ENCODE measurements around the gene CPNE5. TPM values are rescaled to one million over a fixed set of nuclear protein-coding genes. Genes with fewer than 3 reads are reported as not detected.

CPNE5 gene
- total RNA-seq, 1 donor from 2014 or later, result 1.3 TPM

DNA sequence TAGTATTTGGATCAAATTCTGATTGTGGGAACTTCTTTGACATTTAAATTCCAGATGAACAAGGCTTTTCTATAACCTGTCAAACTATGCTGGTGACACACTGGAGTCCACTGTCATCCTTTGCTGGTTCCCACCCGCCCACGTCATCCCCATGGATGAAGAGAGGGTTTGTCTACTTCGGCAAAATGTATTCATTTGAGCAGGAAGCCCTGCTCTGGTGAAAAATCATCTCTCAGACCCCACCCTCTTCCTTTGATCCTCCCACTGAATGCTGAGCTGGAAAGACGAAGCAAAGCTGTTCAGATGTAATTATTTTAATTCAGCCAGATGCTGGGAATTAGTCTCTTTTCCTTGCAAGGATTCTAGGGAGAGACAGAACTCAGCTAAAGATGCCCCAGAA is 50.5 kb downstream of the CPNE5 start:
- Histone ChIP-seq H3K4me1 (no peaks in the 10 kb centered on the region), H3K36me3 (no peaks in the 10 kb centered on the region), H3K9me3 (no peaks in the 10 kb centered on the region), H3K27me3 (no peaks in the 10 kb centered on the region), H3K4me3 (no peak overlapping the region), H3K27ac (no peak overlapping the region)
- intact Hi-C loops (cut with DNase I), result no loop called here
- no peak for DNase-seq (ENCODE audit: low spot score in 2 of 2)
- TF ChIP-seq, protein P1, sequence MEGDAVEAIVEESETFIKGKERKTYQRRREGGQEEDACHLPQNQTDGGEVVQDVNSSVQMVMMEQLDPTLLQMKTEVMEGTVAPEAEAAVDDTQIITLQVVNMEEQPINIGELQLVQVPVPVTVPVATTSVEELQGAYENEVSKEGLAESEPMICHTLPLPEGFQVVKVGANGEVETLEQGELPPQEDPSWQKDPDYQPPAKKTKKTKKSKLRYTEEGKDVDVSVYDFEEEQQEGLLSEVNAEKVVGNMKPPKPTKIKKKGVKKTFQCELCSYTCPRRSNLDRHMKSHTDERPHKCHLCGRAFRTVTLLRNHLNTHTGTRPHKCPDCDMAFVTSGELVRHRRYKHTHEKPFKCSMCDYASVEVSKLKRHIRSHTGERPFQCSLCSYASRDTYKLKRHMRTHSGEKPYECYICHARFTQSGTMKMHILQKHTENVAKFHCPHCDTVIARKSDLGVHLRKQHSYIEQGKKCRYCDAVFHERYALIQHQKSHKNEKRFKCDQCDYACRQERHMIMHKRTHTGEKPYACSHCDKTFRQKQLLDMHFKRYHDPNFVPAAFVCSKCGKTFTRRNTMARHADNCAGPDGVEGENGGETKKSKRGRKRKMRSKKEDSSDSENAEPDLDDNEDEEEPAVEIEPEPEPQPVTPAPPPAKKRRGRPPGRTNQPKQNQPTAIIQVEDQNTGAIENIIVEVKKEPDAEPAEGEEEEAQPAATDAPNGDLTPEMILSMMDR (IDR thresholded peaks at IDR 0.05), result no peak

DNA sequence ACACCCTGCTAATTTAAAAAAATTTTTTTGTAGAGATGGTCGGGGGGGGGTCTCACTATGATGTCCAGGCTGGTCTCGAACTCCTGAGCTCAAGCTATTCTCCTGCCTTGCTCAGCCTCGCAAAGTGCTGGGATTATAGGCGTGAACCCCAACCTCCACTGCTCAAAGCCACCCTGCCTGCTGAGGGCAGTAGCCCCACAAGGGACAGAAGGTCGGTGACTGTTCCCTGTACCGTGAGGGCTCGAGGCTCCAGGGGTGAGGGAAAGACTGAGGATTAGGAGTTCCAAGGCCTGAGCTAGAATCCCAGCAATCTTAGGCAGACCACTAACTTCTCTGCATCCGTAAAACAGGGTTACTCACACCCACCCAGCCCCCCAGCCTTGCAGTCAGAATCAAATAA is 51.1 kb downstream of the CPNE5 start:
- Histone ChIP-seq H3K9me3 (no peaks in the 10 kb centered on the region), H3K27me3 (no peaks in the 10 kb centered on the region), H3K27ac (no peak overlapping the region), H3K4me3 (no peak overlapping the region), H3K36me3 (no peaks in the 10 kb centered on the region), H3K4me1 (no peaks in the 10 kb centered on the region)
- no peak for DNase-seq (ENCODE audit: low spot score in 2 of 2)
- intact Hi-C loops (cut with DNase I), result no loop called here
- TF ChIP-seq, protein P1 (IDR thresholded peaks at IDR 0.05), result no peak

DNA sequence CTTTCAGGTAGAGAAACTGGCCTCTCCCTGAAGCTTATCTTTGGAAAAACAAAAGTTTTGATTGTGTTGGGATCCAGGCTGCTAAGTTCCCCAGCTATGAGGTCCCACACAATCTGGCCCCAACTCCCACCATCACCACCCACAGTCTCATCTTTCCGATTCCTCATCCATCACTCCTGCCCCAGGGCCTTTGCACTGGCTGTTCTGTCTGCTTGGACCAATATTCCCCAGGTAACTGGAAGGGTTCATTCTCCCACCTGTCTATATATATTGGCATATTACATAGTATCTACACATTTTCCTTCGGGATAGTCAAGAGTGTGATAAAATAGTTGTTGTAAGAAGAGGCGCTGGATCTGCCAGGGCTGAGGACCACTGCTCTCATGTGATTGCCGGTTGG is 52.0 kb downstream of the CPNE5 start:
- Histone ChIP-seq H3K4me3 (no peak overlapping the region), H3K27me3 (no peaks in the 10 kb centered on the region)
- intact Hi-C loops (cut with DNase I), result no loop called here

DNA sequence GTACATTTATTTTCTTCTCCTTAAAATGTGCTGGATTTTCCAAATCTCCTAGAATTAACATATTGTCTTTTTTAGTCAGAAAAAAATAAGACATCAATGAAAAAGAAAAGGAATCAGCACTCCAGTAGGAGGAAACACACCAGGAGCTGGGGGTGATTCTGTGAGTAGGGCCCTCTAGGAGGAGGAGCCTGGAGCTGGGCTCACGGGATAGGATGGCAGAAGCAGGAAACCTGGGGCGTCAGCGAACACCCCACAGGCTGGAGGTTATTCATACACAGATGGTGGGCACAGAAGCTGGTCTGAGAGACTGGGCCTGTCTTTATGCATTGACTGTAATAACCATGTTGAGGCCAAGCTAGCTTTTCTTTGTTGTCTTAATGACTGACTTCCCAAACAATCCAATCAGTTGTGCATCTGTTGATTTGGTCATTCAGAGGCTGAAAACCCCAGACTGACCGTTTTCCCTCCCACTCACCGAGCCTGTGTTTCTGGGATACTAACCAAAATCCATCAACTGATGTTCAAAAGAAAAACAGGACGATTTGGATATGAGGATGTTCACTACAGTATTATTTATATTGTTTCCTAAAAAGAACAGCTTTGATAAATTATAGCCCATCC is 53.1 kb downstream of the CPNE5 start:
- Histone ChIP-seq H3K4me1 (no peaks in the 10 kb centered on the region), H3K9me3 (no peaks in the 10 kb centered on the region), H3K27me3 (no peaks in the 10 kb centered on the region), H3K27ac (no peak overlapping the region), H3K4me3 (no peak overlapping the region), H3K36me3 (no peaks in the 10 kb centered on the region)
- TF ChIP-seq, protein P1 (IDR thresholded peaks at IDR 0.05), result no peak
- DNase-seq (ENCODE audit: low spot score in 2 of 2), result no peak
- intact Hi-C loops (cut with DNase I), result no loop called here

More for the DNA sequence above, 52.0 kb downstream of the CPNE5 start:
- no peaks in the 10 kb centered on the region for H3K9me3 ChIP-seq
- H3K36me3 ChIP-seq, result no peaks in the 10 kb centered on the region
- H3K27ac ChIP-seq, result no peak overlapping the region
- no peaks in the 10 kb centered on the region for H3K4me1 ChIP-seq
- TF ChIP-seq, protein P1 (IDR thresholded peaks at IDR 0.05), result no peak
- no peak for DNase-seq (ENCODE audit: low spot score in 2 of 2)

DNA sequence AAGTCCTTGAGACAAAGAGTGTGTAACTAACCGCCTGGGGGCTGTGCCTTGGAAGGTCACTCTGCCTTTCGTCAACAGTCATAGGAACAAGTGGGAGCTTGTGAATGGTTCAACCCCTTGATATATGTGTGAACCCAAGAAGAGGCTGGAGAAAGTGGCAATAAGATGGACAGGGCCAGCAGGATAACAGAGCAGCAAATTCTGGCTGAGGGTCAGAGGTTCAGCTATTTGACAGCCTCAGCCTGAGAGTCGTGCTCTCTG is 54.9 kb downstream of the CPNE5 start:
- H3K36me3 ChIP-seq, result no peaks in the 10 kb centered on the region
- TF ChIP-seq, protein P1 (IDR thresholded peaks at IDR 0.05), result no peak
- no peak for DNase-seq (ENCODE audit: low spot score in 2 of 2)
- intact Hi-C loops (cut with DNase I), result no loop called here
- H3K4me1 ChIP-seq, result no peaks in the 10 kb centered on the region
- no peak overlapping the region for H3K27ac ChIP-seq
- no peak overlapping the region for H3K4me3 ChIP-seq
- no peaks in the 10 kb centered on the region for H3K27me3 ChIP-seq
- H3K9me3 ChIP-seq, result no peaks in the 10 kb centered on the region

All from ascending aorta (tissue), 2 donors.